IMR-90 (cell line): ENCODE measurements around the gene USH2A. TPM values are rescaled to one million over a fixed set of nuclear protein-coding genes. Genes with fewer than 3 reads are reported as not detected.

Experiments used
- ATAC-seq: fragments of 200-7000 bp; cut with Tn5 transposase; 2 replicates; pipeline ENCODE4 v1.9.1; 2020; ENCODE audit warnings: low read depth, mild to moderate bottlenecking, moderate library complexity
- BruUV-seq: library from RNA; stranded (reverse); fragments of 400-500 nt; replicated peaks from 2 replicates; lab custom pipeline; 2021; lab: Mats Ljungman, UMichigan
- CTCF ChIA-PET: fragments of 300-600 bp; formaldehyde crosslinking; extraction: SDS; loops from one replicate; lab custom pipeline; 2021; ENCODE audit warnings: antibody characterized with exemption; lab: Yijun Ruan, JAX
- POLR2A ChIA-PET: fragments of 300-600 bp; sonication (Branson Sonifier 250); formaldehyde crosslinking; loops from one replicate; lab custom pipeline; 2022; ENCODE audit warnings: antibody characterized with exemption; ENCODE audit not compliant: unreplicated experiment; lab: Charles Lee
- DNase-seq: peaks from one replicate; pipeline ENCODE4 v3.0.0; 2013
- H2AFZ ChIP-seq: replicated peaks from 2 replicates; pipeline ENCODE3; 2013; ENCODE audit warnings: low read length, mild to moderate bottlenecking; ENCODE audit not compliant: poor library complexity
- H2AK5ac ChIP-seq: 2 replicates; pipeline ENCODE4 v1.6.1; 2013; ENCODE audit warnings: low read depth, low read length, inconsistent platforms
- H2AK9ac ChIP-seq: replicated peaks from 2 replicates; pipeline ENCODE3; 2013; ENCODE audit warnings: mild to moderate bottlenecking, low read depth, low read length, moderate library complexity; ENCODE audit not compliant: poor library complexity
- H2BK120ac ChIP-seq: 2 replicates; pipeline ENCODE4 v1.6.1; 2013; ENCODE audit warnings: low read depth, low read length, inconsistent platforms
- H2BK15ac ChIP-seq: 3 replicates; pipeline ENCODE4 v1.6.1; 2013; ENCODE audit warnings: low read depth, low read length, inconsistent platforms
- H2BK20ac ChIP-seq: 2 replicates; pipeline ENCODE4 v1.6.1; 2013; ENCODE audit warnings: low read depth, mild to moderate bottlenecking, inconsistent platforms, low read length, moderate library complexity
- H2BK5ac ChIP-seq: 2 replicates; pipeline ENCODE4 v1.6.1; 2013; ENCODE audit warnings: mild to moderate bottlenecking, low read depth, low read length, inconsistent platforms; ENCODE audit not compliant: poor library complexity, severe bottlenecking
- H3K14ac ChIP-seq: replicated peaks from 2 replicates; pipeline ENCODE4 v1.6.1; 2013; ENCODE audit warnings: low read depth, low read length, inconsistent platforms
- H3K18ac ChIP-seq: 2 replicates; pipeline ENCODE4 v1.6.1; 2013; ENCODE audit warnings: low read depth, low read length, control low read depth
- H3K23ac ChIP-seq: 2 replicates; pipeline ENCODE4 v1.6.1; 2013; ENCODE audit warnings: low read depth, low read length, inconsistent platforms
- H3K27ac ChIP-seq: 2 replicates; pipeline ENCODE4 v1.5.1; 2013; ENCODE audit warnings: mild to moderate bottlenecking, control low read depth, low read length; ENCODE audit not compliant: insufficient read depth
- H3K27me3 ChIP-seq: 2 replicates; pipeline ENCODE4 v1.6.1; 2013; ENCODE audit warnings: low read length; ENCODE audit not compliant: control insufficient read depth, insufficient read depth
- H3K36me3 ChIP-seq: 2 replicates; pipeline ENCODE4 v1.6.1; 2013; ENCODE audit warnings: low read length, mixed read lengths; ENCODE audit not compliant: control insufficient read depth, insufficient read depth
- H3K4ac ChIP-seq: 2 replicates; pipeline ENCODE4 v1.6.1; 2013; ENCODE audit warnings: low read depth, low read length, inconsistent platforms
- H3K4me1 ChIP-seq: 2 replicates; pipeline ENCODE4 v1.6.1; 2013; ENCODE audit warnings: low read length, mixed read lengths; ENCODE audit not compliant: control insufficient read depth, insufficient read depth
- H3K4me2 ChIP-seq: 2 replicates; pipeline ENCODE4 v1.6.1; 2013; ENCODE audit warnings: low read depth, mild to moderate bottlenecking, control low read depth, low read length, moderate library complexity
- H3K4me3 ChIP-seq: 2 replicates; pipeline ENCODE4 v1.5.1; 2013; ENCODE audit warnings: low read depth, mild to moderate bottlenecking, control low read depth, low read length, moderate library complexity; ENCODE audit not compliant: insufficient read depth
- H3K56ac ChIP-seq: 2 replicates; pipeline ENCODE4 v1.6.1; 2013; ENCODE audit warnings: low read length, inconsistent platforms; ENCODE audit not compliant: insufficient read depth; ENCODE audit errors: extremely low read depth
- H3K79me1 ChIP-seq, 2 experiments: 2 replicates each; pipeline ENCODE4 v1.6.1; 2013; ENCODE audit warnings: low read length in 2 of 2, inconsistent platforms in 1 of 2, low read depth in 1 of 2
- H3K9ac ChIP-seq: 2 replicates; pipeline ENCODE4 v1.6.1; 2013; ENCODE audit warnings: low read depth, low read length, control low read depth
- H3K9me1 ChIP-seq: 2 replicates; pipeline ENCODE4 v1.6.1; 2013; ENCODE audit warnings: low read length, inconsistent platforms; ENCODE audit not compliant: insufficient read depth
- H3K9me3 ChIP-seq: 2 replicates; pipeline ENCODE4 v1.6.1; 2013; ENCODE audit warnings: low read length; ENCODE audit not compliant: control insufficient read depth, insufficient read depth
- H4K20me1 ChIP-seq: 2 replicates; pipeline ENCODE4 v1.6.1; 2013; ENCODE audit warnings: low read length, inconsistent platforms; ENCODE audit not compliant: insufficient read depth
- H4K5ac ChIP-seq: 2 replicates; pipeline ENCODE4 v1.6.1; 2013; ENCODE audit warnings: mild to moderate bottlenecking, low read depth, low read length, control low read depth
- H4K8ac ChIP-seq, 2 experiments: 2 replicates each; pipeline ENCODE4 v1.6.1; 2013; ENCODE audit warnings: low read depth in 2 of 2, low read length in 2 of 2, control low read depth in 1 of 2, inconsistent platforms in 1 of 2
- H4K91ac ChIP-seq: 2 replicates; pipeline ENCODE4 v1.6.1; 2013; ENCODE audit warnings: low read depth, low read length, inconsistent platforms; ENCODE audit not compliant: insufficient read depth
- CEBPB ChIP-seq: IDR thresholded peaks from 2 replicates; pipeline ENCODE4 v1.6.1; 2012; ENCODE audit warnings: low read depth, low read length, improper control_type of control experiment
- CHD1 ChIP-seq: IDR thresholded peaks from 2 replicates; pipeline ENCODE4 v1.6.1; 2012; ENCODE audit warnings: low read depth, low read length, improper control_type of control experiment
- FOS ChIP-seq: fragments of 150-350 bp; IDR thresholded peaks from 2 replicates; pipeline ENCODE4 v1.6.1; 2016; ENCODE audit warnings: low read depth, low read length
- MAFK ChIP-seq: IDR thresholded peaks from 2 replicates; pipeline ENCODE4 v1.6.1; 2012; ENCODE audit warnings: low read depth, low read length, improper control_type of control experiment
- MAZ ChIP-seq: IDR thresholded peaks from 2 replicates; pipeline ENCODE4 v1.6.1; 2012; ENCODE audit warnings: low read depth, mild to moderate bottlenecking, low read length, improper control_type of control experiment, moderate library complexity, borderline replicate concordance
- MXI1 ChIP-seq: IDR thresholded peaks from 2 replicates; pipeline ENCODE4 v1.6.1; 2012; ENCODE audit warnings: low read depth, mild to moderate bottlenecking, low read length, moderate library complexity, borderline replicate concordance
- NFE2L2 ChIP-seq: fragments of 150-350 bp; IDR thresholded peaks from 2 replicates; pipeline ENCODE4 v1.6.1; 2016; ENCODE audit warnings: low read depth, mild to moderate bottlenecking, low read length
- POLR2A ChIP-seq: IDR thresholded peaks from 2 replicates; pipeline ENCODE4 v1.6.1; 2012; ENCODE audit warnings: mild to moderate bottlenecking, low read depth, low read length
- RAD21 ChIP-seq: IDR thresholded peaks from 2 replicates; pipeline ENCODE4 v1.6.1; 2012; ENCODE audit warnings: low read length, improper control_type of control experiment
- RCOR1 ChIP-seq: IDR thresholded peaks from 2 replicates; pipeline ENCODE4 v1.6.1; 2012; ENCODE audit warnings: mild to moderate bottlenecking, low read length, improper control_type of control experiment; ENCODE audit not compliant: insufficient replicate concordance
- SMC3 ChIP-seq: fragments of 150-350 bp; IDR thresholded peaks from 2 replicates; pipeline ENCODE4 v1.6.1; 2016; ENCODE audit warnings: low read depth, mild to moderate bottlenecking, antibody characterized with exemption, low read length, moderate library complexity
- WGBS, 2 experiments: methylation state at CpG; one replicate each; pipeline versions ENCODE4 v1.1.5 to v1.1.7; 2013; ENCODE audit warnings: missing lambda C conversion rate in 2 of 2; ENCODE audit not compliant: insufficient read length in 1 of 2; ENCODE audit errors: extremely low coverage in 2 of 2; 5-methylcytosine and 5-hydroxymethylcytosine counted together
- dilution Hi-C: fragments of 300-500 bp; cut with HindIII; formaldehyde crosslinking; loops from one replicate; pipeline ENCODE4 v1.14.3; 2018; ENCODE audit warnings: low sequenced_read_pairs; ENCODE audit not compliant: unreplicated experiment
- in situ Hi-C: fragments of 300-500 bp; cut with MboI; formaldehyde crosslinking; loops from 3 replicates; pipeline ENCODE4 v1.14.3; 2019; ENCODE audit warnings: low sequenced_read_pairs, inconsistent platforms, mixed read lengths
- intact Hi-C: fragments of 100-400 bp; cut with micrococcal nuclease; formaldehyde crosslinking; loops from 2 replicates; pipeline ENCODE4 v1.10.0; 2022
- polyA plus RNA-seq, 3 experiments: library from polyadenylated mRNA; depleted of rRNA; stranded (reverse); fragments of >200 nt; gene quantifications; 2 replicates each; pipeline ENCODE4 v1.2.3, GENCODE V29; 2012; ENCODE audit warnings: low replicate concordance in 1 of 3
- total RNA-seq: library from RNA; depleted of rRNA; stranded (reverse); fragments of >200 nt; gene quantifications from 2 replicates; pipeline ENCODE4 v1.2.3, GENCODE V29; 2012
- TF ChIP-seq, protein P1 (sequence below): conservative IDR thresholded peaks from 2 replicates; pipeline ENCODE4 v1.5.1; 2012; ENCODE audit warnings: mild to moderate bottlenecking, low read depth, low read length, improper control_type of control experiment
- TF ChIP-seq, protein P2 (sequence below): fragments of 150-350 bp; IDR thresholded peaks from 2 replicates; pipeline ENCODE4 v1.6.1; 2016; ENCODE audit warnings: low read depth, mild to moderate bottlenecking, low read length, moderate library complexity, borderline replicate concordance

The USH2A gene
- total and polyA plus RNA-seq, 2 of the 4 experiments (the other 2 are of a cell fraction) = under 0.01 to 0.02 TPM

DNA sequence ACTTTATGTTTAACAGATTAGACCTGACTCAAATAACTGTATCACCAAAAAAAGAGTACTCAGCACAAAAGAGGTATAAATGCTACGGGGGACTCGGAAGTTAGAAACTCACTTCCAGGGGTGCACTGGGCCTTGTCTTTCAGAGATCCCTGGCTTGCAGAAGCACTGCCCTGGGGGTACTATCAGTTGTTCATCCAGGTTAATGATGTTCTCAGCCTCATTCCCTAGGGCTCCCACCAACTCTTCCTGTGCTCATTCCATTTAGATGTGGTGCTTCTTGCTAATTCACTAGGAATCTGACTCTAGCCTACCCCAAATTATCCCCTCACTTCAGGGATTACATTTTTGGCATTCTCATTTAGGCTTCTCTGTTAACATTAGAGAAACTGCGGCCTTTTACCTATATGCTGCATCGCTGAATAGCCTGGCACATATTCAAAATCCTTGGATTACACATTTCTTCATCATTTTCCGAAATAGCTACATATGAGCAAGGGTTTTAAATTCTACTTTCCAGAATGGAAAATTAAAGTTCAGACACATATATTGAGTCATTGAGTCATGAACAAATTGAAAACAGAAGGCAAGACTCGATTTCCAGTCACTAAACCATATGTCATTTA, 517.6 kb downstream of the USH2A start:
- H3K9ac ChIP-seq = no peak overlapping the region
- no peaks in the 10 kb centered on the region for H3K9me3 ChIP-seq
- no peak overlapping the region for H2AK9ac ChIP-seq
- H2BK120ac ChIP-seq = no peak overlapping the region
- no peaks in the 10 kb centered on the region for H3K9me1 ChIP-seq
- DNase-seq (peak; percentile 55), ATAC-seq (no peak)
- dilution Hi-C loops (no loop called here), intact Hi-C loops (no loop called here), in situ Hi-C loops (no loop called here)
- H3K4me1 ChIP-seq = 0 out of 2 replicates have a peak, but pooled peaks cover 2% of the 10 kb centered on the region
- H2AK5ac ChIP-seq = no peak overlapping the region
- H4K8ac ChIP-seq = no peak overlapping the region
- no peak overlapping the region for H3K56ac ChIP-seq
- no peak overlapping the region for H2BK15ac ChIP-seq
- H3K14ac ChIP-seq = no peak overlapping the region
- H3K27me3 ChIP-seq = no peaks in the 10 kb centered on the region
- no peaks in the 10 kb centered on the region for H4K20me1 ChIP-seq
- WGBS, 2 experiments = no CpG with 5 or more reads among the region's 6 CpGs
- ChIA-PET POLR2A (no interaction called here), CTCF (no interaction called here)
- no peaks in the 10 kb centered on the region for H3K79me1 ChIP-seq
- H4K91ac ChIP-seq = no peak overlapping the region
- H3K4me3 ChIP-seq = no peak overlapping the region
- no peak overlapping the region for H3K18ac ChIP-seq
- peak overlapping the region; percentile 41 for H2BK5ac ChIP-seq
- no peaks in the 10 kb centered on the region for H3K36me3 ChIP-seq
- 0 out of 2 replicates have a peak overlapping the region, but pooled peaks have one; percentile 7 for H3K23ac ChIP-seq
- H2BK20ac ChIP-seq = no peak overlapping the region
- BruUV-seq = no TSS peak
- H3K27ac ChIP-seq = no peak overlapping the region
- H3K4ac ChIP-seq = no peak overlapping the region
- no peak overlapping the region for H3K4me2 ChIP-seq
- H4K5ac ChIP-seq = no peak overlapping the region
- TF ChIP-seq MXI1 (no peak), RCOR1 (no peak), MAFK (no peak), FOS (no peak), CEBPB (no peak), MAZ (no peak), POLR2A (no peak), RAD21 (no peak), NFE2L2 (no peak), CHD1 (no peak), SMC3 (no peak)
- TF ChIP-seq, protein P1, sequence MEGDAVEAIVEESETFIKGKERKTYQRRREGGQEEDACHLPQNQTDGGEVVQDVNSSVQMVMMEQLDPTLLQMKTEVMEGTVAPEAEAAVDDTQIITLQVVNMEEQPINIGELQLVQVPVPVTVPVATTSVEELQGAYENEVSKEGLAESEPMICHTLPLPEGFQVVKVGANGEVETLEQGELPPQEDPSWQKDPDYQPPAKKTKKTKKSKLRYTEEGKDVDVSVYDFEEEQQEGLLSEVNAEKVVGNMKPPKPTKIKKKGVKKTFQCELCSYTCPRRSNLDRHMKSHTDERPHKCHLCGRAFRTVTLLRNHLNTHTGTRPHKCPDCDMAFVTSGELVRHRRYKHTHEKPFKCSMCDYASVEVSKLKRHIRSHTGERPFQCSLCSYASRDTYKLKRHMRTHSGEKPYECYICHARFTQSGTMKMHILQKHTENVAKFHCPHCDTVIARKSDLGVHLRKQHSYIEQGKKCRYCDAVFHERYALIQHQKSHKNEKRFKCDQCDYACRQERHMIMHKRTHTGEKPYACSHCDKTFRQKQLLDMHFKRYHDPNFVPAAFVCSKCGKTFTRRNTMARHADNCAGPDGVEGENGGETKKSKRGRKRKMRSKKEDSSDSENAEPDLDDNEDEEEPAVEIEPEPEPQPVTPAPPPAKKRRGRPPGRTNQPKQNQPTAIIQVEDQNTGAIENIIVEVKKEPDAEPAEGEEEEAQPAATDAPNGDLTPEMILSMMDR = no peak
- TF ChIP-seq, protein P2, sequence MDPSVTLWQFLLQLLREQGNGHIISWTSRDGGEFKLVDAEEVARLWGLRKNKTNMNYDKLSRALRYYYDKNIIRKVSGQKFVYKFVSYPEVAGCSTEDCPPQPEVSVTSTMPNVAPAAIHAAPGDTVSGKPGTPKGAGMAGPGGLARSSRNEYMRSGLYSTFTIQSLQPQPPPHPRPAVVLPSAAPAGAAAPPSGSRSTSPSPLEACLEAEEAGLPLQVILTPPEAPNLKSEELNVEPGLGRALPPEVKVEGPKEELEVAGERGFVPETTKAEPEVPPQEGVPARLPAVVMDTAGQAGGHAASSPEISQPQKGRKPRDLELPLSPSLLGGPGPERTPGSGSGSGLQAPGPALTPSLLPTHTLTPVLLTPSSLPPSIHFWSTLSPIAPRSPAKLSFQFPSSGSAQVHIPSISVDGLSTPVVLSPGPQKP = no peak
- H2AFZ ChIP-seq = no peak overlapping the region
